Germinal center (tissue), 1 donor: ENCODE measurements around the gene SHMT2.

Experiments used
- DNase-seq: peaks from one replicate; pipeline ENCODE4 v3.0.0; 2012; ENCODE audit warnings: mixed read lengths, low spot score

The SHMT2 gene

DNA sequence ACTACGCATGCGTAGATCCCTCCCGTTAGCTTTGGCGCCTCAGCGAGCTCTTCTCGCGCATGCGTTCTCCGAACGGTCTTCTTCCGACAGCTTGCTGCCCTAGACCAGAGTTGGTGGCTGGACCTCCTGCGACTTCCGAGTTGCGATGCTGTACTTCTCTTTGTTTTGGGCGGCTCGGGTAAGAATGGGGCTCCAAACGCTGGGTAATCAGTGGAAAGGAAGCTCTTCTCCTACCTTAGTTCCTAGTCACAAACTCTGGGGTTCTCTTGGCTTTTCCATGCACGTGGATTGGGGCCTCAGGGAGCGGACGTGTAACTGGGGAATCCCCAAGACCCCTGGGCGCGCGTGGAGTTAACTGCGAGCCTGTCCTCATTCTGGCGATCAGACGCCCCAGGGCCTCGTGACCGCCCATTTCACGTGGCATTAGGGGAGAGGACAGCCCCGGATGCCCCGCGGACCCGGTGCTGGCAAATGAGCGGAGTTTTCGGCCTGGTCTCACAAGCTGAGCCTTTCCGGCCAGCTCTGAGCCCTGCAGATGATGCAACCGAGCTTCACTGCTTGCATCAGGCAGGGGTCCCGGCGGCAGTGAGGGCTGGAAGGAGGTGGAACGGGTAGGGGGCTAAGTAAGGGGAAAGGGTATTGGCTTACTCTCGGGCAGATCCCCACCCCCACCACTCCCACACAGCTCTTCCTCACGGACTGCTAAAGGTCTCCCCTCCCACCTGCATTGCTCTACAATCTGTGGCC, at the start of gene SHMT2:
TSS of gene SHMT2 (plus strand) at position 78 of the 747 bp plus-strand sequence. CDS start at position 146, 68 bp downstream.
- peak; percentile 97 for DNase-seq

DNA sequence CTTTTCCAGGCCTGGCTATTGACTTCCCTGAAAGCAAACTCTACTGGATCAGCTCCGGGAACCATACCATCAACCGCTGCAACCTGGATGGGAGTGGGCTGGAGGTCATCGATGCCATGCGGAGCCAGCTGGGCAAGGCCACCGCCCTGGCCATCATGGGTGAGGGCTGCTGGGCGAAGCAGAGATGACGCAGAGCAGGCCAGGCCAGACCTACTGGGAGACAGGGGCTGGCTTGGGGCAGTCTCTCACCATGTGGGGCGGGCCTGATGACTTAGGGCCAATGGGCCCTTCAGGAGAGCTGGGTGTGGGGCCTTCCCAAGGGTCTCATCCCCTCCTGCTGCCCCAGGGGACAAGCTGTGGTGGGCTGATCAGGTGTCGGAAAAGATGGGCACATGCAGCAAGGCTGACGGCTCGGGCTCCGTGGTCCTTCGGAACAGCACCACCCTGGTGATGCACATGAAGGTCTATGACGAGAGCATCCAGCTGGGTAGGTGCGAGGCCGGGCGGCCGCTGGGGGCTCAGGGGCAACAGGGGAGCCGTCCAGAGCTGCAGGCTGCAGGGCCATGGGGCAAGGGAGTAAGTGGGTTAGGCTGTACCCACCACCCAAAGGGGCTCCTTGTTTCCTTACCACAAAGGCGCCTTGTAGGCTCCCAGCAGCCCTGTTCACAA, 49.1 kb upstream of the SHMT2 start:
- no peak for DNase-seq

DNA sequence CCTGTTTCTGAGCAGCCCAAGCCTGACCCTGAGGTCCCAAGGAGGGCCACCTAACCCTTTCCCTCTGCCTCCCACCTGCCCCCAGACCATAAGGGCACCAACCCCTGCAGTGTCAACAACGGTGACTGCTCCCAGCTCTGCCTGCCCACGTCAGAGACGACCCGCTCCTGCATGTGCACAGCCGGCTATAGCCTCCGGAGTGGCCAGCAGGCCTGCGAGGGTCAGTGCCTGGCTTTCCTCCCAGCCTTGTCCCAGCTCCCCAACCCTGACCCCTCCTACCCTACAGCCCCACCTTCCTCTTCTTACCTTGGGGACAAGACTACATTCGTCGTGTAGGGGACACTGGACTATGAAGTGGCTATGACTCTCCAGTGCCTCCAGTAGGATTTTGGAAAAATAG, 48.4 kb upstream of the SHMT2 start:
- no peak for DNase-seq

DNA sequence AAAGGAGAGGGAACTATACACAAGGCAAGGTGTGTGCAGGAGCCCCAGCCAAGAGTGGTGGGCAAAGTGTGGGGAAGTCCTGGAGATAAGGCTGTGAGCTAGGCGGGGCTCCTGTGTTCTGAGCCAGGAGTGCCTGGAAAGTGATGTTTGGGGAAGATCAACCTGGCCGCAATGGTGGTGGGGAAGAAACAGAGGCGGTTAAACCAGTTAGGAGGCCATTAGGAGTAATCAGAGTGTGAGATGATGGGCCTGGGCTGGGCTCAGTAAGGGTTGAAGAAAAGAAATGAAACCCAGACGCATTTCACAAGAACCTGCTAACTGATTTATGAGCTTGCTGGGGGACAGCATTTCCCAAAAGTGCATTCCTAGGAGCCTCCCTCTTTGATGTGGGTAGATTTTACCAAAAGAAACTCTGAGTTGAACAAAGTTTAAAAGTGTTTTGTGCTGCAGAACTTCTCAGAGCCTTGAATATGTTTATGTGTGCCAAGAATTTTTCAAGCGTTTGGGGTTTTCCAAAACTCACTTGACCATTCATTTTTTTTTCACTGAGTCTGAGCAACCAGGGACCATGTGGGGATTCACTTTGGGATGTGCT, 47.9 kb upstream of the SHMT2 start:
- no peak for DNase-seq

DNA sequence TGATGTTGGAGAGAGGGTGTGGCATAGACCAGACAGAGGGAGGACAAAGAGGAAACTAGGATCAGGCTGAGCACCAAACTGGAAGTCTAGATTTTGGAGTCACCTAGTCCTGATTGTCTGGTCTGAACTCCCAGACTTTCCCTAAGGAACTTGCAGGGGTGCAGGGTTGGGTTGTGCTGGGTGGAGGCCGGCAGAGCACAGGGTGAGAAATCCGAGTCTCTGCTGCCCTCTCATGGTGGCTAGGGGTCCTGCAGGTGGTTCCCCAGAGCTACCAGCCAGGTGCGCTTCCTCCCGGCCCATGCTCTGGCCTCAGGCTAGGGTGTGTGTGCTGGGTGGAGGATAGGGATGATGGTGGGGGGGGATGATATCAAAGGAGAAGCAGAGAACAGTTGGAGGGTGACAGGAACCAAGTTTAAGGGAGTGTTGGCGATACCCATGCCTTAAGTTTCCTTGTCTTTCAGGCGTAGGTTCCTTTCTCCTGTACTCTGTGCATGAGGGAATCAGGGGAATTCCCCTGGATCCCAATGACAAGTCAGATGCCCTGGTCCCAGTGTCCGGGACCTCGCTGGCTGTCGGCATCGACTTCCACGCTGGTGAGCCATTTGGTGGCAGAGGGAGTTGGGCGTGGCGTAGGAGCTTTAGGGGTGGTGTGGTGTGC, 46.5 kb upstream of the SHMT2 start:
- DNase-seq = peak; percentile 92

DNA sequence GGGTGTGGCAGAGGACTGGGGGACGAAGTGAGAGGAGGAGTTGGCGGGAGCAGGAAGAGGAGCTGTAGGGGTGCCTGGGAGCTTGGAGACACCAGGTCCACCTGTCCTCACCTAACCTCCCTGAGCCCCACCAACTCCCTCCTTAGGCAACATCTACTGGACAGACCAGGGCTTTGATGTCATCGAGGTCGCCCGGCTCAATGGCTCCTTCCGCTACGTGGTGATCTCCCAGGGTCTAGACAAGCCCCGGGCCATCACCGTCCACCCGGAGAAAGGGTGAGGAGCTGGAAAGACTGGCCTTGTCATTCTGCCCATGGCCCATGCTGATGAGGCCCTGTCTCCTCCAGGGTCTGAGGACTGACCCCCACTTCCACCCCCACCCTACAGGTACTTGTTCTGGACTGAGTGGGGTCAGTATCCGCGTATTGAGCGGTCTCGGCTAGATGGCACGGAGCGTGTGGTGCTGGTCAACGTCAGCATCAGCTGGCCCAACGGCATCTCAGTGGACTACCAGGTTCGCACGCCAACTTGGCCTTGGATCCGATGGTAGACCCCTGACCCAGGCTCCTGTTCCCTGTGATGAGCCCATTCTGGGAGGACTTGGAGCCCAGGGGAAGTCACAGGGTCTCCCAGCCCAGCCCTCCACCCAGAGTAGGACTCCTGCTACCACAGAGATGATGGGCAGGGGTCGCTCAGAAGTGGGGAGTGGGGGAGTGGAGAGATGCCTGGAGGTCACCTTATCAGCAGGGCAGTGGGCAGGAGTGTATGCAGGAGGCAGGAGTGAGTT, 45.4 kb upstream of the SHMT2 start:
- no peak for DNase-seq

DNA sequence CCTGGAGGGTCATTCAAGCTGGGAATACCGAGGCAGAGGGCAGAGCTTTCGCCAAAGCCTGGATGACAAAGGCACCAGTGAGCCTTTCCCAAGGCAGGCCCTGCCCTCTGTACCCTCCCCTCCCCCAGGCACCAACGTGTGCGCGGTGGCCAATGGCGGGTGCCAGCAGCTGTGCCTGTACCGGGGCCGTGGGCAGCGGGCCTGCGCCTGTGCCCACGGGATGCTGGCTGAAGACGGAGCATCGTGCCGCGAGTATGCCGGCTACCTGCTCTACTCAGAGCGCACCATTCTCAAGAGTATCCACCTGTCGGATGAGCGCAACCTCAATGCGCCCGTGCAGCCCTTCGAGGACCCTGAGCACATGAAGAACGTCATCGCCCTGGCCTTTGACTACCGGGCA, 44.1 kb upstream of the SHMT2 start:
- DNase-seq = no peak

DNA sequence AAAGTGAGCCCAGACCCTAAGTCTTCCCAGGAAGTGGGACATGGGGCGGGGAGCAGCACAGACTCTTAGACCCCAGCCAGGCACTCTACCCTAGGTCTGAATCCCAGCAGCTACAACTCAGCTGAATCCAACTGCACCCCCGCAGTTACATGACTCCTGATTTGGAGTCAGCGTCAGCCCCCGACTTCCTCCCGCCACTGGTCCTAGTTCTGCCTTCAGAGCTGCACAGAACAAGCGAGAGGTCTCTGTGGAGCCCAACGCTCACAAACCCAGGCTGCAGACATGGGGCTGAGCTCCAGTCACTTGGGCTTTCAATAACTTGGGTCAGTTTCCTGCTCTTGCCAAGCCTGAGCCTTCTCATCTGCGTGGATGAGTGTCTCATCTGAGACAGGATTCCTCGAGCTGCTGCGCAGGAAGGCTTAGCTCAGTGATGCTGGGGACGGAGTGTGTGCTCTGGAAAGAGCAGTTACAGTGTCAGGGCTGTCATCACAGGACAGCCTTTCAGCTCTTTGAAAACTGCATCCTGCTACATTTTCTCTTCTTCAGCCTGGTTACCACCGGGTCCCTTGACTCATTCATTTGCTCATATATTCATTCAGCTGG, 43.5 kb upstream of the SHMT2 start:
- DNase-seq = no peak

DNA sequence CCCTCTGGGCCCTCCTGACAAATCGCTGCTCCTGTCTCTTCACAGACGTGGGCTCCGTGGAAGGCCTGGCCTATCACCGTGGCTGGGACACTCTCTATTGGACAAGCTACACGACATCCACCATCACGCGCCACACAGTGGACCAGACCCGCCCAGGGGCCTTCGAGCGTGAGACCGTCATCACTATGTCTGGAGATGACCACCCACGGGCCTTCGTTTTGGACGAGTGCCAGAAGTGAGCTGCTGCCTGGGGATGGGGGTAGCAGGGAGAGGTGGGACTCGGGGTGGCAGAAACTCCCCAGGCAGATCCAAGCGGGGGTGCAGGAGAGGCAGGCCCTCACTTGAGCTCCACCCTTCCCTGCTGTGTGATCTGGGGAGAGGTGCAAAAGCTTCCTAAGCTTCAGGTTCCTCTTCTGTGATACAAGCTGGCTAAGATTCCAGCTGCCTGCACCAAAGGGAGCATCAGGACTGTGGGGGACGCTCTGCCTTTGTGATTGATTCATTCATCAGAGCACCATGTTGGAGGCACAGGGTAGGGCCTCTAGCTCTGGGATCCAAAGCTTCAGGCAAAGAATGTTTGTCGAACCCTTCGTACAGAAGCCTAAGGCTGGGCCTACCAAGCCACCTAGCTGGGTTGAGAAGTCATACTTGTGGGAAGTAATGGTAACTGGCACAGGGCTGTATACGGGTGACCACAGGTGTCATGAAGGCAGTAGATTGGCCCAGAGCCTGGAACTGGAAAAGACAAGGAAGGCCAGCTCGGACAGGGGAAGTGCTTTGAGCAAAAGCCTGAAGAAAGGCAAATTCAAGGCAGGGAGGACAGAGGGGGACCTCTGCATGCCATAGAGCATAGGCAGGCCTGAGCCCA, 42.1 kb upstream of the SHMT2 start:
- DNase-seq = no peak

DNA sequence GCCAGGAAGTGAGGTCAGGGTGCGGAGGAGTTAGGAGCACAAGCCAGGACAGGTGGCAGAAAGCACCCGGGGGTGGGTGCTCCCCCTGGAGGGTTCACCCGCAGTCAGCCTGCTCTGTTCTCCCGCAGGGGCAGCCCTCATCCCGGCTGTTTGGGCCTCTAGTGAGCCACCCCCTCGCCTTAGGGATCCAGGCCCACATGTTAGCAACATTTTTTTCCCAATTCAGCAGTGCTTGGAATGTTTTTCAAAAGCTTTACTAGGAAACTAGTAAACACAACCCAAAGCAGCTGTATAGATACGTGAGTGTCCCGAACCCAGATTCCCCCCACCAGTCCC, 41.5 kb upstream of the SHMT2 start:
- DNase-seq = no peak

DNA sequence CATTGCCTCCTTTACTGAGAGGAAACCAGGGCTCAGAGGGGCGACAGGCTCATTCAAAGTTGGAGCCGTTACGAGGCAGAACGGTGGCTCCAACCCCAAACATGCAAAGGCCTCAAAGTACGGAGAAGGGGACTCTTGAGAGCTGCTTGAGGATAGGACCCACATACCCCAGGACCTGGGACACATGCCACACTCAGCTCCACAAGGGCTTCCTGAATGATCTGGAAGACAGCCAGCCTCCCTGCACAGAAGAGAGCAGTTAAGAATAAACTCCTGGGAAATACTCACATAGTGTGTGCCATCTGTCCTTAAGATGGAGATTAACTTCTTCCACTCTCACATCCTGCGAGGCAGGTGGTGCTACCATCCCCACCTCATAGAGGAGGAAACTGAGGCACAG, 39.5 kb upstream of the SHMT2 start:
- no peak for DNase-seq

DNA sequence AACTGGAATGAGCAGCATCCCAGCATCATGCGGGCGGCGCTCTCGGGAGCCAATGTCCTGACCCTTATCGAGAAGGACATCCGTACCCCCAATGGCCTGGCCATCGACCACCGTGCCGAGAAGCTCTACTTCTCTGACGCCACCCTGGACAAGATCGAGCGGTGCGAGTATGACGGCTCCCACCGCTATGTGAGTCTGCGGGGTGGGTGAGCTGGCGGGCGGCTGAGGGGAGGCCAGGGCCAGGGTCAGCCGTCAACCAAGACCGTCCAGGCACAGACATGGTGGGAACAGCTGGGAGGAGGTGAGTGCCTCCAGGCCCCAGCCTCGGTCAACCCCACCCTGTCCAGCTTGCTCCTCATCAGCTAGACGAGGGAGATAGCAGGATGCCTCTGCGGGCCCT, 38.7 kb upstream of the SHMT2 start:
- DNase-seq = no peak

DNA sequence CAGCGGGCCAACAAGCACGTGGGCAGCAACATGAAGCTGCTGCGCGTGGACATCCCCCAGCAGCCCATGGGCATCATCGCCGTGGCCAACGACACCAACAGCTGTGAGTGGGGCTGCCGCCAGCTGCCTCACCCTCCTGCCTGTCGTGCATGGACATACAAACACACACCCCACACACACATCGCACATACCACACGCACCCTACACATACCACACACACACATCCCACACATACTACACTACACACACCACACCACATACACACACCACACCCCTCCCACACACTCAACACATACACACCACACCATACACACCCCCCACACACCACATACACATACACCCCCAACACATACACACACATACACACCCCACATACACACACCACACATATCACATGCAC, 38.1 kb upstream of the SHMT2 start:
- DNase-seq = no peak

DNA sequence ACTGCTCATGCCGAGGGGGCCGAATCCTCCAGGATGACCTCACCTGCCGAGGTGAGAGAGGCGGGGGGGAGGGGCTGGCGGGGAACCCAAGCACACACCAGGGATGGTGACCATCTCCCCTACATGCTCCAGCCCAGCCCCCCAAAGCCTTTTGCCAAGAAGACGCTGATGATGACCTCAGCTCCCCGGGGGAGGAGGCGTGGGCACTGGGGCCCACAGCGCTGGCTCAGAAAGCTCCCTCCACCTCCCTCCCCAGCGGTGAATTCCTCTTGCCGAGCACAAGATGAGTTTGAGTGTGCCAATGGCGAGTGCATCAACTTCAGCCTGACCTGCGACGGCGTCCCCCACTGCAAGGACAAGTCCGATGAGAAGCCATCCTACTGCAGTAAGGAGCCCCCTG, 36.6 kb upstream of the SHMT2 start:
- DNase-seq = no peak

DNA sequence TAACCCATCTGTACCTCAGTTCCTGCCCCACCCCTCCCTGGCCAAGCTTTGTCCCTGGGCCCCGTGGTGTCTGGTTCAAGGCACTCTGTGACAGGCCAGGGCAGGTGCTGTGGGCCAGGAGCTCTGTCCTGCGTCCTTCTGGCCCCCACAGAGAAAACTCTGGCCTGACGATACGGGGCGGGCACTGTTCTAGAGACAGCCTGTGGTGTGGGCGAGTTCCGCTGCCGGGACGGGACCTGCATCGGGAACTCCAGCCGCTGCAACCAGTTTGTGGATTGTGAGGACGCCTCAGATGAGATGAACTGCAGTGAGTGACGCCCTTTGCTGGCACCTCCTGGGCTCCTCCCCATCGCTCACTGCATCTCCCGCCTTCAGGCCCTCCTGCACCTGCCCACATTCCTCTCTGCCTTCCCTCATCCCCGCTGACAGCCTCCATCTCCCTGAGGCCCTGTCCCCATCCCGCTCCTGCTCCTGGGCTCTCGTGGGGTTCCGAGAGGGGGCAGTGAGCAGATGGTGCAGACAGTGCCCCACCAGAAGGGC, 35.7 kb upstream of the SHMT2 start:
- DNase-seq = no peak

DNA sequence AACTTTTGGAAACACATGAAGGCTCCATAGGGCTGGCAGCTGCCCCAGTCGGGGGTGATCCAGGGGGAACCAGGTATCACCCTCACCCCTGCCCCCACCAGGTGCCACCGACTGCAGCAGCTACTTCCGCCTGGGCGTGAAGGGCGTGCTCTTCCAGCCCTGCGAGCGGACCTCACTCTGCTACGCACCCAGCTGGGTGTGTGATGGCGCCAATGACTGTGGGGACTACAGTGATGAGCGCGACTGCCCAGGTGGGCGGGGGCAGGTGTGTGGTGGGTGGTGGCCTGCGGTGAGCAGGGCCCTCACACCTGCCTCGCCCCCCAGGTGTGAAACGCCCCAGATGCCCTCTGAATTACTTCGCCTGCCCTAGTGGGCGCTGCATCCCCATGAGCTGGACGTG, 35.3 kb upstream of the SHMT2 start:
- no peak for DNase-seq

DNA sequence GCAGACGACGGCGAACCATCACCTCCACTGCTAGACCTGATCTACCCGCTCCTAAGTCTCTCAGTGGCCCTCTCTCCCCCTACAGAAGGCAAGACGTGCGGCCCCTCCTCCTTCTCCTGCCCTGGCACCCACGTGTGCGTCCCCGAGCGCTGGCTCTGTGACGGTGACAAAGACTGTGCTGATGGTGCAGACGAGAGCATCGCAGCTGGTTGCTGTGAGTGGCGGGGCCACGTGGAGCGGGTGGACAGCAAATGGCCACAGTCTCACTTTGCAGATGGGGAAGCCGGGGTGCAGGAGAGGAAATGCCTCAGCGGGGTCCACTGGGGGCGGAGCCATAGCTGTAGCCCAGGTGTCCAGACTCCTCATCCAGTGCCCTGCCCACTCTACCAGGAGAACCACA, 34.3 kb upstream of the SHMT2 start:
- DNase-seq = no peak

DNA sequence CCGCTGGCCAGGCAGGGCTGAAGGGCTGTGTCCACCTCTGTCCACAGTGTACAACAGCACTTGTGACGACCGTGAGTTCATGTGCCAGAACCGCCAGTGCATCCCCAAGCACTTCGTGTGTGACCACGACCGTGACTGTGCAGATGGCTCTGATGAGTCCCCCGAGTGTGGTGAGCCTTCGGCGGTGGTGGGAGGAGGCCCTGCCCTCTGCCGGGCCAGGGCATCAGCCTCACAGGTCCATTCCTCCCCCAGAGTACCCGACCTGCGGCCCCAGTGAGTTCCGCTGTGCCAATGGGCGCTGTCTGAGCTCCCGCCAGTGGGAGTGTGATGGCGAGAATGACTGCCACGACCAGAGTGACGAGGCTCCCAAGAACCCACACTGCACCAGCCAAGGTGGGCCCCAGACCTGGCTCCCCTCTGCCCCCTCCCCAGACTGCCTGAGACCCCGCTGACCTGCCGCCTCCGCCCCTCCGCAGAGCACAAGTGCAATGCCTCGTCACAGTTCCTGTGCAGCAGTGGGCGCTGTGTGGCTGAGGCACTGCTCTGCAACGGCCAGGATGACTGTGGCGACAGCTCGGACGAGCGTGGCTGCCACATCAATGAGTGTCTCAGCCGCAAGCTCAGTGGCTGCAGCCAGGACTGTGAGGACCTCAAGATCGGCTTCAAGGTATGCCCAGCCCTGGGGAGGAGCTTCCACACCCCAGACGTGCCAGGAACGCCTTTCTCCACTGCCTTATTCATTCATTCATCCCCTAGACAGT, 33.7 kb upstream of the SHMT2 start:
- DNase-seq = no peak

DNA sequence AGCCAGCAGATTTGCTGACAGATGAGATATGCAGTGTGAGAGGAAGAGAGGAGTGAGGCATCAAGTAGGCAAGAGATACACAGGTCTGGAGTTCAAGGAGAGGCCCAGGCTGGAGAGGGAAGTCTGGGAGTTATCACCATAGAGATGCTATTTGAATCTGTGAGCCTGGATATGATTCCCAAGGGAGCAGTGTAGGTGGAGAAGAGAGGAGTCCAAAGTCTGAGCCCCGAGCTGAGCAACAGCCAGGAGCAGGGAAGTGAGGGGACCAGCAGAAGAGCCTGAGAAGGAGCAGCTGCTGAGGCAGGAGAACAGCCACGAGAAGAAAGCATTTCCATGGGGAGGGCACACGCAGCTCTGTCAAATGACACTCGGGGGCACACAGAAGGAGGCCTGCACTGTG, 33.1 kb upstream of the SHMT2 start:
- no peak for DNase-seq

DNA sequence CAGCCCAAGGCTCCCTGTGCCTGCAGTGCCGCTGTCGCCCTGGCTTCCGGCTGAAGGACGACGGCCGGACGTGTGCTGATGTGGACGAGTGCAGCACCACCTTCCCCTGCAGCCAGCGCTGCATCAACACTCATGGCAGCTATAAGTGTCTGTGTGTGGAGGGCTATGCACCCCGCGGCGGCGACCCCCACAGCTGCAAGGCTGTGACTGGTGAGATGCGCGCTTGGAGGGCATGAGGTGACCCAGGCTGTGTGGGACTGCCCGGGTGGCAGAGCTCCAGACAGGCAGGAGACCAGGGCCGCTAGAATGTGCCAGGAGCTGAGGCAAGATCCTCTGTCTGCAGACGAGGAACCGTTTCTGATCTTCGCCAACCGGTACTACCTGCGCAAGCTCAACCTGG, 32.6 kb upstream of the SHMT2 start:
- DNase-seq = no peak
